Stimulated activated CD4-positive, alpha-beta T cell treated with anti-CD3 and anti-CD28 coated beads, TNF-alpha, amount 100 ng/mL, for 24 hours (primary cell): Measurements from ENCODE around the gene AP2A1.

ENCODE experiments used
- DNase-seq, 3 experiments: peaks; one replicate each; pipeline ENCODE4 v3.0.0-alpha.2; 2020; ENCODE audit warnings: low read depth in 3 of 3

The AP2A1 gene

DNA sequence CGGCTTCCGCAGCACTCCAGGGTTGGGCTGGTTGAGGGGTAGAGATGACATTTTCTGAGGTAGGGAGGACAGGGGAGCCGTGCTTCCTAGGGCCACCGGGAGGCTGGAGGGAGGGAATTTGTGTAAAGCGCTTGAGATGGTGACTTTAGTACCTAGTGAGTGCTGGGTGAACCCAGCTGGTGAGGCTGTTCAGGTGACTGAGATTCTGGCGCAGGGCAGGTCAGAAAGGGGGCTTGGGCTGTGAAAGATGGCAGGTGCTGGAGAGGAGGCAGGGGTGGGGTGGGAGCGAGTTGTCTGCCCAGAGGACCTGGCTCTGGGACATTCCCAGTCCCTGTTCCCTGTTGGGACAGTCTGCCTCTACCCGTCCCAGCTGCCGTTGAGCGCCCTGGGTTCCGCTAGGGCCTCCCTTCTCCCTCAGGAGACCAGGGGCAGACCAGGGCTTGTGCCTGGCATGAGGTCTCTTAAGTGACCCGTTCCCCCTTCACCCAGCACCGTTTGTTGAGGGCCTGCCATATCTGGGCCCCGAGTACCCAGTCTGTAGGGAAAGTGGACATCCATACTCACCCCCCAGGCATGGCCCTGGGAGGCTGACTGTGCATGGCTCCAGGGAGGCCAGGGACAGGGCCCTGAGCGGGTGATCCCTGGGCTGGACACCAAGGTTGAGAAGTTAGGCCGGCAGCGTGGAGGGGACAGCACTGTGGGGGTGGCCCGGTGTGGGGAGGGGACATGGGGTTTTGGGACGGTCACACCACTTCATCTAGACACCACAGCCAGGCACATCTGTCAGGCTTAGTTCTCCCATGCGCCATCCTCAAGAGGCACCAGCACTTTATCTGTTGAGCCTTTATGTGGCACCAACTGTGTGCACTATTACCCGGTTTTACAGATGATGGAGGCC lies 89.1 kb downstream of the AP2A1 start:
- DNase-seq, result no peak

DNA sequence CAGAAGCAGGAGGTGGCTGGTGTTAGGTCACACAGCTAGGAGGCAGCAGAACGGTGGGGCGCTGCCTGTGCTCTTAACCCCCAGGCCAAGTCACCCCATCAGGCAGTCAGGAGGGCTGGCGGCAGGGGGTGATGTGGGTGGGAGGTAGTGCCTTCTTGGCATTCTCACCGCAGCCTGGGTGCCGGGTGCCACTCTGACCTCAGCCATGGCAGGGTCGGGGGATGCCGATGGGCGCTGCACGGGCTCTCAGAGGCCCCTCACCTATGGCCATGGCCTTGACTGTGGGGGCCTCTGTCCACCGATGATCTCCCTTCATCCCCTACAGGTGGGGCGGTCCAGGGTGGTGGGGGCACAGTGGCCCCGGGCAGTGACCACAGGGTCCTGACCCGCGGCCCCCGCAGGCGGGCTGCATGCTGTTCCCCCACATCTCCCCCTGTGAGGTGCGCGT lies 89.8 kb downstream of the AP2A1 start:
- no peak for DNase-seq
